IgD-negative memory B cell (primary cell): ENCODE measurements around the gene DAAM1. TPM values are rescaled to one million over a fixed set of nuclear protein-coding genes. Genes with fewer than 3 reads are reported as not detected.
A peak's percentile ranks its signal among the peaks of the same experiment; 100 is the strongest.

Experiments used
- H3K27ac Mint-ChIP-seq, 3 donors: one replicate each; pipeline ENCODE4 v1.8.0; 2020 to 2022; ENCODE audit warnings: mild to moderate bottlenecking in 3 of 3, mixed read lengths in 3 of 3, moderate library complexity in 1 of 3
- H3K27me3 Mint-ChIP-seq: one replicate; pipeline ENCODE4 v1.8.0; 2021; ENCODE audit warnings: mixed read lengths
- H3K36me3 Mint-ChIP-seq: one replicate; pipeline ENCODE4 v1.8.0; 2020; ENCODE audit warnings: mild to moderate bottlenecking, mixed read lengths
- H3K4me1 Mint-ChIP-seq, 3 donors: one replicate each; pipeline ENCODE4 v1.8.0; 2020 to 2022; ENCODE audit warnings: mixed read lengths in 3 of 3, mild to moderate bottlenecking in 1 of 3
- H3K4me3 Mint-ChIP-seq, 4 donors: one replicate each; pipeline ENCODE4 v1.8.0; 2020 to 2022; ENCODE audit warnings: mild to moderate bottlenecking in 4 of 4, mixed read lengths in 4 of 4, moderate library complexity in 3 of 4
- H3K9me3 Mint-ChIP-seq, 3 donors: one replicate each; pipeline ENCODE4 v1.8.0; 2020 to 2021; ENCODE audit warnings: mixed read lengths in 3 of 3, mild to moderate bottlenecking in 1 of 3
- polyA plus RNA-seq: library from polyadenylated mRNA; unstranded; fragments of 300-500 nt; fragmentation: Illumina TruSeq; gene quantifications from one replicate; pipeline ENCODE4 v1.2.3, GENCODE V29; 2021

Gene DAAM1
- polyA plus RNA-seq, 1 donor from 2014 or later, result 42.2 TPM

DNA sequence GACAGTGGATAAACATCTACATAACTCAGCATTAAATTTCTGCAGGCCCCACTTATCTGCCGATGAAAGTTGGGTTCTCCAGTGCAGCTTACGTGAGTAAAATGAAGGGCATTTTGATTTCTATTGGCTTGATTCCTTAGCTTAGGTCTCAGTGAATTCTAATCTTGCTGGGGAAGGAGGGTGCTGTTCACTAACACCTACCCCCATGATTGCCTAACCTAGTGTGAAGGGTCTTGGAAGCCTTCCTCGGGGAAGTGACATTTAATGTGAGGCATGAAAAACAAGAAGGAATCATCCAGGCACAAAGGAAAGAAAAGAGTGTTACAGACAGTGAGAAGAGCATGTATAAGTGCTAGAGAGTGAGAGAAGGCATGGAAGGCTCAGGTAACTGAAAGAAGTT lies 81.0 kb downstream of the DAAM1 start:
- Mint-ChIP-seq H3K9me3 (no peaks in the 10 kb centered on the region), H3K27me3 (no peaks in the 10 kb centered on the region), H3K36me3 (peaks cover 16% of the 10 kb centered on the region), H3K27ac (no peak overlapping the region), H3K4me3 (no peak overlapping the region), H3K4me1 (peaks cover 5 to 15% (median 13%) of the 10 kb centered on the region in 3 donors)

DNA sequence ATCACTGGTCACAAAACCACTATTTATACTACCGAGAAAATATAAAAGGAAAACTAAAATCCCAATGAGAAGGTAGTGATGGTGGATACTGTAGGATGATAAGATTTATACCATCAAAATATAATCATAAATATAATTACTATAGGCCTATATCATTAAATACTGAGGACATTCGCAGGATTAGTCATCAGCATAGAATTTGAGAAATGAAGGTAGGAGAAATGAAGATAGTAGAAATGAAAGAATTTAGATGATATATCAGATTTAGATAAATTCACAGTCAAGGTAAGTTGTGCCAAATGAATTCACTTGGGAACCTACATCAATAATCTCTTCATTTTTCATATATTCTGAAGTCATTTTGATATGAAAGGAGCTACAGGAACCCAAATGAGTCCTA lies 82.8 kb downstream of the DAAM1 start:
- Mint-ChIP-seq H3K27me3 (no peaks in the 10 kb centered on the region), H3K27ac (no peak overlapping the region), H3K36me3 (peaks cover 10% of the 10 kb centered on the region), H3K4me3 (no peak overlapping the region), H3K4me1 (peaks cover 20 to 33% (median 28%) of the 10 kb centered on the region in 3 donors), H3K9me3 (no peaks in the 10 kb centered on the region)

DNA sequence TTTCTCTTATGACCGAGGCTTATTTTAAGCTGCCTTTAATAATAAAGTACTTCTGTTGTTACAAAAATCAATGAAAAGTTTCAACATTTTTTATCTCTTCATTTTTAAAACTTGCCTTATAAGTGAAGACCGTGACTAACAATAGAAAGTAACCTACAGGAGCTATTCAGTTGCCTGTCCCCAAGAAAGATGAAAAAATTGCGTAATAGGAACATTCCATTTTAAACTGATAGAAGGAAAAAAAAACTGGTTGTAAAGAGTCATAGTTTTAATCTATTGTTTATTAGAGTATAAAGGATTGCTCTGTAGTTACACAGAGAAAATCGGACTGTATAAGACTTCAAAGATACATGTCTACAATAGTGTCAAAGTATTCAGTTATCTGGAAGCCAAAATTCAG lies 83.3 kb downstream of the DAAM1 start:
- Mint-ChIP-seq H3K9me3 (no peaks in the 10 kb centered on the region), H3K4me1 (peaks cover 23 to 36% (median 31%) of the 10 kb centered on the region in 3 donors), H3K4me3 (no peak overlapping the region), H3K27me3 (no peaks in the 10 kb centered on the region), H3K27ac (no peak overlapping the region), H3K36me3 (peaks cover 10% of the 10 kb centered on the region)

DNA sequence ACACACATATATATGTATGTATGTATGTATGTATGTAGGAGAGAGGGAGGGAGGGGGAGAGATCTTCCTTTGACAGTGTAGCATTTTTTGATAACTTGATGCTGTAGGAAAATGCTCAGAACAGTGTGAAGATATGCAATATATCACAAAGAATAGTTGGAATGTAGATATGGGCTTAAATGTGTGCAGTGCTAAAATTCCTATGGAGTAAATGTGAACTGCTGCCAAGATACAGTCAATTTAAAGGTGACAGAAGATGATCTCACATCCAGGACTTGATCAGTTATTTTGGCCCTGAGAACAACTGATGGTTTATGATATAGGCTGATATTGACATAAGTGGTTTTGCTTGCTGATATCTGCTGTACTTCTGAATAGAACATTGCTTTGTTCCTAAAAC lies 84.2 kb downstream of the DAAM1 start:
- H3K27me3 Mint-ChIP-seq, result no peaks in the 10 kb centered on the region
- H3K9me3 Mint-ChIP-seq, result no peaks in the 10 kb centered on the region
- peaks cover 7% of the 10 kb centered on the region for H3K36me3 Mint-ChIP-seq
- peaks cover 23 to 36% (median 35%) of the 10 kb centered on the region in 3 donors for H3K4me1 Mint-ChIP-seq
- no peak overlapping the region for H3K4me3 Mint-ChIP-seq
- peak overlapping the region in 1 of 3 donors; percentile 39 for H3K27ac Mint-ChIP-seq

DNA sequence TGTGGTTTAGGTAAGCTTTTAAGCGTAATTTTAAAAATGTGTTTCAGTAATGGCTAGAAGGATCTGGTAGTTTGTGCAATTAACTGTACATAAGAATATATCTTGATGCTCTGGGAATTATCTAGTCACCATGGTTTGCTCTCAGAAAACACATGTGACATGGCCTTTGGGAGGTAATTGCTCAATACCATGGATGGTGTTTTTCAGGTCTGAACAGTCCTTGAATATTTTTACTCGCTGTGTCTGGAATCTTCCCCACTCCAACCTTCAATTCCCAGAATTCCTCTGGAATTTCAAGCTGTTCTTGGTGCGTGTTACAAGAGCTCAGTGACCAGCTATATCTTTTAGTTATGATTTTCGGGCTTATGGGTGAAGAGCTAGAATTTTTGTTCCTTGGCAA lies 85.3 kb downstream of the DAAM1 start:
- Mint-ChIP-seq H3K27me3 (no peaks in the 10 kb centered on the region), H3K4me3 (no peak overlapping the region), H3K36me3 (peaks cover 4% of the 10 kb centered on the region), H3K9me3 (no peaks in the 10 kb centered on the region), H3K4me1 (peaks cover 23 to 35% (median 31%) of the 10 kb centered on the region in 3 donors), H3K27ac (no peak overlapping the region)

DNA sequence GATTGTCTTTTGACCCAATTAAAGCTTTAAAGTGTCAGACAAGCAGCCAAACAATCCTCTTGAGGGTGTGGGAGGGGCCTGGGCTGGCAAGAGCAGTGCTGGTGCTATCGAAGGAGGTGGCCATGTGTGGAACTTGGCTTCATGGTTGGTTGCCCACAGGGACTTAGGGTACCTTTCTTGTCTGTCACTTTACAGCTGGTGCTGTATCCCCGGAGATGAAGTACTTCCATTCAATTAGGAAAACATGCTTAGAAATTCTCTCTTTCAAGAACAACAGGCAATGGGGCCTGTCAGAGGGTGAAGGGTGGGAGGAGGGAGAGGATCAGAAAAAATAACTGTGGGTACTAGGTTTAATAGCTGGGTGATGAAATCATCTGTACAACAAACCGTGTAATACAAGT lies 86.5 kb downstream of the DAAM1 start:
- Mint-ChIP-seq H3K36me3 (peaks cover 8% of the 10 kb centered on the region), H3K27ac (peak overlapping the region in 1 of 3 donors; percentile 29), H3K27me3 (no peaks in the 10 kb centered on the region), H3K4me3 (peak overlapping the region in 2 of 4 donors; percentile 75 to 79), H3K4me1 (peaks cover 23 to 35% (median 29%) of the 10 kb centered on the region in 3 donors), H3K9me3 (no peaks in the 10 kb centered on the region)

DNA sequence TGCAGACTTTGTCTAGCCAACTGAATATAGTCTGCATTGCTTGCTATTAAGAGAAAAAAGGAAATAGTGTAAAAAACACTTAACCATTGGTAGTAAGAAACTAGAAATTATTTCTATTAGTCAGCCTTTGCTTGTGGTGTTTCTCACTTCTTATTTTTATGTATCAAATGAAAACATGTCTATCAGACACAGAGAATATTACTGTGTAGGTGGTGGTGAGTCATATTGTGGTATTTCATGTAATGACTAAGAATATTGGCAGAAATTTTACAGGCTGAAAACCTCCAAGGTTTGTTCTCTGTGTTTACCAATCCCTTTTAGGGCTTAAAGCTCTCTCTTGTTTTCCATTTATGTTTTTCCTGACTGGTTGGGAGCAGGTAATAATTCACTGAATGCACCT lies 87.2 kb downstream of the DAAM1 start:
- no peaks in the 10 kb centered on the region for H3K9me3 Mint-ChIP-seq
- peak overlapping the region in 1 of 4 donors; percentile 45 for H3K4me3 Mint-ChIP-seq
- H3K27me3 Mint-ChIP-seq, result no peaks in the 10 kb centered on the region
- H3K27ac Mint-ChIP-seq, result peak overlapping the region in 1 of 3 donors; percentile 7
- H3K4me1 Mint-ChIP-seq, result peaks cover 23 to 37% (median 29%) of the 10 kb centered on the region in 3 donors
- peaks cover 10% of the 10 kb centered on the region for H3K36me3 Mint-ChIP-seq

DNA sequence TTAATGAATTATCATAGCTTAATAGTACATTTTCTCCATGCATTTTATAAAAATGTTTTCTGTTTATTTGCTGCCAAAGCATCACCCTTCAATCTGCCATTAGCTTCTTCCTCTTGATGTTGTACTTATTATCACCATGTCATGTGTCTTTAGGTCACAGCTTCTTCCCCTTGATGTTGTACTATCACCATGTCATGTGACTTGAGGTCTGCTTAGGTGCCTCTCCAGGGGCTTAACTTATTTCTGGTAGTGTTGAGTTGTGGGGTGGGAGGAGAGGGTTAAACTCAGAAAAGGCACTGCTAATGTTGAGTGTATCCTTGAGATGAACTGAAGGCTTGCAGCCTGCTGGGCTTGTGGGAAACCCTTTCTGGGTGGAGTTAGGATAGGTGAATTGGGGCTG lies 87.8 kb downstream of the DAAM1 start:
- peak overlapping the region in 1 of 4 donors; percentile 23 for H3K4me3 Mint-ChIP-seq
- peaks cover 23 to 37% (median 29%) of the 10 kb centered on the region in 3 donors for H3K4me1 Mint-ChIP-seq
- peaks cover 15% of the 10 kb centered on the region for H3K36me3 Mint-ChIP-seq
- H3K9me3 Mint-ChIP-seq, result no peaks in the 10 kb centered on the region
- H3K27ac Mint-ChIP-seq, result no peak overlapping the region
- H3K27me3 Mint-ChIP-seq, result no peaks in the 10 kb centered on the region

DNA sequence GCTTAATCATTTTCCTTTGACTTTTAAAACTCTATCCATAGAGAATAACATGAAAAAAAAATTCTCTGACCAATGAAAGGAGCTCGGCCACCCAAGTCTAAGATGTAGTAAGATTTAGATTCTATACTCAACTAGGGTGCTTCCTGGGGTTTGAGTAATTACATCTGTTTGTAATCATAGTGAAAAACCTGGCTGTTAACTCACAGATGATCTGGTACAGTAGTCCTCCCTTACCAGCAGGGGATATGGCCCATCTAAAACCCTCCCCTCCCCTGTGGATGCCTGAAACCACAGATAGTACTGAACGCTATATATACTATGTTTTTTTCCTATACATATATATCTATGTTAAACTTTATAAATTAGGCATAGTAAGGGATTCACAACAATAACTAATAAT lies 89.2 kb downstream of the DAAM1 start:
- peaks cover 23 to 35% (median 29%) of the 10 kb centered on the region in 3 donors for H3K4me1 Mint-ChIP-seq
- H3K4me3 Mint-ChIP-seq, result no peak overlapping the region
- peaks cover 18% of the 10 kb centered on the region for H3K36me3 Mint-ChIP-seq
- no peaks in the 10 kb centered on the region for H3K27me3 Mint-ChIP-seq
- no peak overlapping the region for H3K27ac Mint-ChIP-seq
- H3K9me3 Mint-ChIP-seq, result no peaks in the 10 kb centered on the region

DNA sequence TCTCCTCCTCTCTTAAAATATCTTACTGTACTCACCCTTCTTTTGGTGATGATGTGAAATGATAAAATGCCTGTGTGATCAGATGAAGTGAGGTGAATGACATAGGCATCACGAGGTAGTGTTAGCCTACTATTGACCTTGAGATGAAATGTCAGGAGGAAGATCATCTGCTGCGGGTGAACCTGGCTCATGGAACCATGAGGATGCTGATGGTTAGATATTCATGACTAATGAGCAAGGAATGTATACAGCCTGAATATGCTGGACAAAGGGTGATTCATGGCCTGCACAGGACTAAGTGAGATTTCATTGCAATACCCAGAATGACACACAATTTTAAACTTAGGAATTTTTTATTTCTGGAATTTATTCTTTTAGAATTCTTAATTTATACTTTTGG lies 89.6 kb downstream of the DAAM1 start:
- Mint-ChIP-seq H3K4me1 (peaks cover 23 to 32% (median 29%) of the 10 kb centered on the region in 3 donors), H3K4me3 (no peak overlapping the region), H3K27ac (no peak overlapping the region), H3K36me3 (peaks cover 18% of the 10 kb centered on the region), H3K9me3 (peaks cover 0 to 2% (median 0%) of the 10 kb centered on the region in 3 donors), H3K27me3 (no peaks in the 10 kb centered on the region)

DNA sequence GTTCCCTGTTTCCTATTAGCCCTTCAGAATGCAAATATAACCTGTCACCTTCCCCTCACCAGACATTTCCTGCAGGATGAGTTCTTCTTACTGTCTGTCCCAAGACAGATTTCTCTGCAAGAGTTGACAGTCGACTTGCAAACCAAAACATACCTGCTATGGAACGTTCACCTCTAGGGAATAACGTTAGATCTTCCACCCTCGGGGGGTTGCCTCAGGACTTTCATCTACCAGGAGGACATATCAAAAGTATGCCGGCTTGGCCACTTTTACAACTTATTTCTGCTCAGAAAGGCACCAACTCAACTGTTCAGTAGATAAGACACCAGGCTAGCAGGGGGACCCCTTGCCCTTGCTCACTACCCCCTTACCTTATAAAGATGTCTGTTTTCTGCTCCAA lies 92.5 kb downstream of the DAAM1 start:
- no peaks in the 10 kb centered on the region for H3K27me3 Mint-ChIP-seq
- H3K36me3 Mint-ChIP-seq, result peaks cover 28% of the 10 kb centered on the region
- H3K27ac Mint-ChIP-seq, result no peak overlapping the region
- H3K9me3 Mint-ChIP-seq, result peaks cover 0 to 4% (median 4%) of the 10 kb centered on the region in 3 donors
- no peak overlapping the region for H3K4me3 Mint-ChIP-seq
- H3K4me1 Mint-ChIP-seq, result peaks cover 6 to 15% (median 6%) of the 10 kb centered on the region in 3 donors

DNA sequence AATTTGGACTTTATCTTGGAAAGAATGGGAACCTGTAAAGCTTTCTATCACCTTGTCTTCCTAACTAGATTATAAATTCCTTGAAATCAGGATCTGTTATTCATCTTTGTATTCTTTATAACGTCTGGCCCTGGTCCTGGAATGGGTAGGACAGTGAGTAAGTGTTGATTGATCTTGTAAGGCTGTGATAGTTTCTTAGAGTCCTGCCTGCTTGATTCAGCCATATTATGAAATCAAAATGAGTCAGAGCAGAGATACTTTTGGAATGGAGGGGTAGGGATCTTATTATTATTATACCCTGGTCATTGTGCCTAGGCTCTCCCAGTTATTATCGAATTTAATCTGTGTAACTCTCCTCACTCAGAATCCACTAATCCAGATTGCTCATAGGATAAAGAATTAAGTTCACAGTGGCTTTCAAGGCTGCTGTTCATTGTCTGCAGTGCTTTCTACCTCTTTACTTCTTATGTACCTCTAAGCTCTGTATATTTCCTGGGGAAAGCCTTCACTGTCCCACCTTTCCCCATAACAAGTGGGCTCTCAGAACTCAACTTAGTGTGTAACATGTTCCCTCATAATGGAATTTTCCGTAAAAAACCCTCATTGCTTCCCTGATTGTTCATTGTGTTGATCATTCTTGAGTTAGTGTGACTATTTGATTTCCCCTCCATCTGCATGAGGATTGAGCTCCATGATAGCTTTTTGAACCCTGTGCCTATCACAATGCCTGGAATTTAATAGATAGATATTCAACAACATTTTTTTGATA lies 93.3 kb downstream of the DAAM1 start:
- H3K4me1 Mint-ChIP-seq, result peaks cover 0 to 9% (median 0%) of the 10 kb centered on the region in 3 donors
- H3K9me3 Mint-ChIP-seq, result peaks cover 0 to 6% (median 4%) of the 10 kb centered on the region in 3 donors
- no peaks in the 10 kb centered on the region for H3K27me3 Mint-ChIP-seq
- H3K27ac Mint-ChIP-seq, result no peak overlapping the region
- H3K36me3 Mint-ChIP-seq, result peaks cover 28% of the 10 kb centered on the region
- H3K4me3 Mint-ChIP-seq, result no peak overlapping the region

DNA sequence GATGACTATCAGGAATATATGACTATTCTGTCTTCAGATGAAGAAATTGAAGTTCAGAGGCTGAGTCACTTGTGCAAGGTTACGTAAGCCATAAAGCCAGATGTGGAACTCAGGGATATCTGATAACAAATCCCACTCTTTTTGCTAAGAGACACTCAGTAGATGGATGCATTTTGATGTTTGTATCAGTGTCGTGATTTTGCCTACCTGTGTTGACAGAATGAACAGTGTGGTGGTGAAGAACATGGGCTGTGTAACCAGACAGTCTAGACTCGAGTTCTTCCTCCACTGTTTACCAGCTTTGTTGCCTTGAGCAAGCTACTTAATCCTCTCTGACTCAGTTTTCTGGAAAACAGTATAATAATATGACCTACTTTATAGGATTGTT lies 93.9 kb downstream of the DAAM1 start:
- no peak overlapping the region for H3K4me3 Mint-ChIP-seq
- peaks cover 0 to 9% (median 0%) of the 10 kb centered on the region in 3 donors for H3K4me1 Mint-ChIP-seq
- peaks cover 28% of the 10 kb centered on the region for H3K36me3 Mint-ChIP-seq
- no peak overlapping the region for H3K27ac Mint-ChIP-seq
- peaks cover 0 to 6% (median 6%) of the 10 kb centered on the region in 3 donors for H3K9me3 Mint-ChIP-seq
- H3K27me3 Mint-ChIP-seq, result no peaks in the 10 kb centered on the region

DNA sequence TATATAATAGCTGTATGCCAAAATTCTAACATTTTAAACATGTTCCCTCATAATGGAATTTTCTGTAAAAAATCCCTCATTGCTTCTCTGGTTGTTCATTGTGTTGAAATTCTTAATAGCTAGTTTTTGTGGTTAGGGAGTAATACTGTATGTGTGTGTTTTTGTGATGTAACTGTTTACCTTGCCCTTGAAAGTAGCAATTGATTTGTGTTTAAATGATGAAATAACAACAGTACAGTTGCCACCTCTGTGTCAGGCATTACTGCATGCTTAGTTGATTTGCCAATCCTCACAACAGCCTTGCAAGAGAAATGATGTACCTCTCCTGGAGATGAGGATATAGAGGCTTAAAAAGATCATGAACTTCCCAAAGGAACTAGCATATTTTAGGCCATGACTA lies 94.9 kb downstream of the DAAM1 start:
- no peak overlapping the region for H3K27ac Mint-ChIP-seq
- no peaks in the 10 kb centered on the region for H3K27me3 Mint-ChIP-seq
- peaks cover 0 to 16% (median 6%) of the 10 kb centered on the region in 3 donors for H3K9me3 Mint-ChIP-seq
- peaks cover 0 to 7% (median 2%) of the 10 kb centered on the region in 3 donors for H3K4me1 Mint-ChIP-seq
- peaks cover 28% of the 10 kb centered on the region for H3K36me3 Mint-ChIP-seq
- no peak overlapping the region for H3K4me3 Mint-ChIP-seq

DNA sequence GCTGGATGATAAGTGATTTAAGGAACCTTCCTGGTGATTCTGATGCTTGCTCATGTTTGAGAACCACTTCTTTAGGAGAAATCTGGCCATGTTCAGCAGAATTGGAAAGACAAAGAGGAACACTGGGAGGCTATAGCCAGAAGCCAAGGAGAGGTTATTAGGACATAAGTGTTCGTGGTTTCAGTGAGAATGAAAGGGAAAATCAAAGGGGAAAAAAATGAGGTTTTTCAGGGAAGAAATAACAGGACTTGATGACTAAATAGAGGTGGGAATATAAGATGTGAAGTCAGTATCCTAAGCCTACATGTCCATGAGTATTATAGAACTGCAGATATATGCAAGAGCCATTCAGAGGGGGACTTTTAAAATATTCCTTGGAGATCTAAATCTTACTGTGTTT lies 95.6 kb downstream of the DAAM1 start:
- Mint-ChIP-seq H3K4me3 (no peak overlapping the region), H3K9me3 (peaks cover 0 to 19% (median 6%) of the 10 kb centered on the region in 3 donors), H3K4me1 (peaks cover 0 to 12% (median 5%) of the 10 kb centered on the region in 3 donors)

DNA sequence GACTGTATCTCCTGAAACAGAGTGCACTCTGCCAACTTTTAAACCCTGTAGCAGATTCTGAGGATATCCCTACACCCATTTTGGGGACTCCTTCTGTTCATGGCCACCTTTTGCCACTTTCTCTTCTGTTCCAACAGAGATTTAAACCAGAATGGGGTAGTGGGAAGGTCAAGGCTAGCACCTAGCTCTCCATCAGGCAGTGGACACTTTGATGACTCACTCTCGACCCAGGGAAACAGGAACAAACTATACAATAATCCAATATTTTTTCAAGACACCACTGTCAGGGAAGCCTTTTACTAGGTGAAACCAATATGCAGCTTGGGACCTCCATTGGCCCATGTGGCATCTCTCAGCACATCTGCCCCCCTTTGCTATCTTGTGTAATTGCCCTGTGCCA lies 103.6 kb downstream of the DAAM1 start:
- Mint-ChIP-seq H3K4me1 (peaks cover 13 to 23% (median 20%) of the 10 kb centered on the region in 3 donors), H3K27ac (no peak overlapping the region), H3K36me3 (peaks cover 21% of the 10 kb centered on the region), H3K9me3 (peaks cover 0 to 15% (median 0%) of the 10 kb centered on the region in 3 donors), H3K27me3 (no peaks in the 10 kb centered on the region), H3K4me3 (no peak overlapping the region)

More for the DNA sequence above, 95.6 kb downstream of the DAAM1 start:
- H3K27me3 Mint-ChIP-seq, result no peaks in the 10 kb centered on the region
- no peak overlapping the region for H3K27ac Mint-ChIP-seq
- H3K36me3 Mint-ChIP-seq, result peaks cover 28% of the 10 kb centered on the region
